ENCODE data around the gene PVALEF.

Gene PVALEF

DNA sequence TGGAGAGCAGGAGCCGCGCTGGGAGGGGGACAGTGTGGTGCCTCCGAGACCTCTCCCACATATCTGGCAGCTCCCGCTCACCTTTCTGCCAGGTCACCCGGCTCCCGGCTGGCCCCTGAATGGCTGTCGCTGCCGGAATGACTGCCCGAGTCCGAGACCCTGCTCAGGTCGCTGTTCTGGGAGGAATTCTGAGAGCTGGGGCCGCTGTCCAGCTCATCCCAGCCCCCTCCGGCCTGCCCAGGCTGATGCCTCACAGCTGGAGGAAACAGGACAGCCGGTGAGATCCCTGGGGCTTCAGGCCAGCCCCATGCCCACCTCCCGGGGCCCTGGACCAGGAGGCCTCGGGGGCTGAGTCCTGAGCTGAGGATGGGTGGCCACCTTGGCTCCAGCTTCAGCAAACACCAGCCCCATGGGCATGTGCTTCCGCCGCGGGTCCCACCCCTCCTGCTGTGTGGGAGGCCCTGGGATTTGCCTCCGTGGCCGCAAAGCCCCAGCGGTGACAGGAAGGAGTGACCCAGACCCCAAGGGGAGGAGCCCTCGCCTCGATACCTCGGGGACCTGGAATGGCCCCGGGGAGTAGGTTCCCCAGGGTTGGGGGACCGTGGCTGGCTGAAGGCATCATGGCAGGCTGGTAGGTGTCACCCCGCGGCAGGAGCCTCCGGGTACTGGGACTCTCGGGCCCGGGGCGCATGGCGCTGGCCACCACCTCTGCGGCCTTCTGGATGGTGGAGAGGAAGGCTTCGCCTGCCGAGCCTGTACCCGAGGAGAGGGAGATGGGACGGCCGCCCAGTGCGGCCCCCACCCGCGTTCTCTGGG lies 66.7 kb downstream of the PVALEF start:
- TF ChIP-seq, protein P1, sequence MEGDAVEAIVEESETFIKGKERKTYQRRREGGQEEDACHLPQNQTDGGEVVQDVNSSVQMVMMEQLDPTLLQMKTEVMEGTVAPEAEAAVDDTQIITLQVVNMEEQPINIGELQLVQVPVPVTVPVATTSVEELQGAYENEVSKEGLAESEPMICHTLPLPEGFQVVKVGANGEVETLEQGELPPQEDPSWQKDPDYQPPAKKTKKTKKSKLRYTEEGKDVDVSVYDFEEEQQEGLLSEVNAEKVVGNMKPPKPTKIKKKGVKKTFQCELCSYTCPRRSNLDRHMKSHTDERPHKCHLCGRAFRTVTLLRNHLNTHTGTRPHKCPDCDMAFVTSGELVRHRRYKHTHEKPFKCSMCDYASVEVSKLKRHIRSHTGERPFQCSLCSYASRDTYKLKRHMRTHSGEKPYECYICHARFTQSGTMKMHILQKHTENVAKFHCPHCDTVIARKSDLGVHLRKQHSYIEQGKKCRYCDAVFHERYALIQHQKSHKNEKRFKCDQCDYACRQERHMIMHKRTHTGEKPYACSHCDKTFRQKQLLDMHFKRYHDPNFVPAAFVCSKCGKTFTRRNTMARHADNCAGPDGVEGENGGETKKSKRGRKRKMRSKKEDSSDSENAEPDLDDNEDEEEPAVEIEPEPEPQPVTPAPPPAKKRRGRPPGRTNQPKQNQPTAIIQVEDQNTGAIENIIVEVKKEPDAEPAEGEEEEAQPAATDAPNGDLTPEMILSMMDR (IDR thresholded peaks at IDR 0.05; ENCODE audit: low read depth, low read length) = no peak
- Histone ChIP-seq H3K27ac (no peak overlapping the region), H3K27me3 (ENCODE audit: insufficient read depth, low read depth, severe bottlenecking) (no peaks in the 10 kb centered on the region), H3K4me3 (ENCODE audit: low read depth, low read length) (no peak overlapping the region), H3K9me3 (ENCODE audit: severe bottlenecking) (peaks cover 2% of the 10 kb centered on the region), H3K36me3 (peaks cover 36% of the 10 kb centered on the region)
- DNase-seq = no peak

Data from WERI-Rb-1 (cell line).